ENCODE data around the gene ALG1.
"Not testable (repeated sequence)": the region's sequence is repeated elsewhere in the genome, so short reads cannot be mapped to it uniquely, and the experiment has no call there.

GRCh38 chr16:5103296-5104032 is 31.8 kb downstream of the ALG1 start:
- TF ChIP-seq, protein P1, sequence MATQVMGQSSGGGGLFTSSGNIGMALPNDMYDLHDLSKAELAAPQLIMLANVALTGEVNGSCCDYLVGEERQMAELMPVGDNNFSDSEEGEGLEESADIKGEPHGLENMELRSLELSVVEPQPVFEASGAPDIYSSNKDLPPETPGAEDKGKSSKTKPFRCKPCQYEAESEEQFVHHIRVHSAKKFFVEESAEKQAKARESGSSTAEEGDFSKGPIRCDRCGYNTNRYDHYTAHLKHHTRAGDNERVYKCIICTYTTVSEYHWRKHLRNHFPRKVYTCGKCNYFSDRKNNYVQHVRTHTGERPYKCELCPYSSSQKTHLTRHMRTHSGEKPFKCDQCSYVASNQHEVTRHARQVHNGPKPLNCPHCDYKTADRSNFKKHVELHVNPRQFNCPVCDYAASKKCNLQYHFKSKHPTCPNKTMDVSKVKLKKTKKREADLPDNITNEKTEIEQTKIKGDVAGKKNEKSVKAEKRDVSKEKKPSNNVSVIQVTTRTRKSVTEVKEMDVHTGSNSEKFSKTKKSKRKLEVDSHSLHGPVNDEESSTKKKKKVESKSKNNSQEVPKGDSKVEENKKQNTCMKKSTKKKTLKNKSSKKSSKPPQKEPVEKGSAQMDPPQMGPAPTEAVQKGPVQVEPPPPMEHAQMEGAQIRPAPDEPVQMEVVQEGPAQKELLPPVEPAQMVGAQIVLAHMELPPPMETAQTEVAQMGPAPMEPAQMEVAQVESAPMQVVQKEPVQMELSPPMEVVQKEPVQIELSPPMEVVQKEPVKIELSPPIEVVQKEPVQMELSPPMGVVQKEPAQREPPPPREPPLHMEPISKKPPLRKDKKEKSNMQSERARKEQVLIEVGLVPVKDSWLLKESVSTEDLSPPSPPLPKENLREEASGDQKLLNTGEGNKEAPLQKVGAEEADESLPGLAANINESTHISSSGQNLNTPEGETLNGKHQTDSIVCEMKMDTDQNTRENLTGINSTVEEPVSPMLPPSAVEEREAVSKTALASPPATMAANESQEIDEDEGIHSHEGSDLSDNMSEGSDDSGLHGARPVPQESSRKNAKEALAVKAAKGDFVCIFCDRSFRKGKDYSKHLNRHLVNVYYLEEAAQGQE (IDR thresholded peaks at IDR 0.05; ENCODE audit: unreplicated experiment), result not testable (repeated sequence)
- TF ChIP-seq, protein P2, sequence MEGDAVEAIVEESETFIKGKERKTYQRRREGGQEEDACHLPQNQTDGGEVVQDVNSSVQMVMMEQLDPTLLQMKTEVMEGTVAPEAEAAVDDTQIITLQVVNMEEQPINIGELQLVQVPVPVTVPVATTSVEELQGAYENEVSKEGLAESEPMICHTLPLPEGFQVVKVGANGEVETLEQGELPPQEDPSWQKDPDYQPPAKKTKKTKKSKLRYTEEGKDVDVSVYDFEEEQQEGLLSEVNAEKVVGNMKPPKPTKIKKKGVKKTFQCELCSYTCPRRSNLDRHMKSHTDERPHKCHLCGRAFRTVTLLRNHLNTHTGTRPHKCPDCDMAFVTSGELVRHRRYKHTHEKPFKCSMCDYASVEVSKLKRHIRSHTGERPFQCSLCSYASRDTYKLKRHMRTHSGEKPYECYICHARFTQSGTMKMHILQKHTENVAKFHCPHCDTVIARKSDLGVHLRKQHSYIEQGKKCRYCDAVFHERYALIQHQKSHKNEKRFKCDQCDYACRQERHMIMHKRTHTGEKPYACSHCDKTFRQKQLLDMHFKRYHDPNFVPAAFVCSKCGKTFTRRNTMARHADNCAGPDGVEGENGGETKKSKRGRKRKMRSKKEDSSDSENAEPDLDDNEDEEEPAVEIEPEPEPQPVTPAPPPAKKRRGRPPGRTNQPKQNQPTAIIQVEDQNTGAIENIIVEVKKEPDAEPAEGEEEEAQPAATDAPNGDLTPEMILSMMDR (conservative IDR thresholded peaks at IDR 0.05; ENCODE audit: low read depth in 2 of 2), result not testable (repeated sequence)
- not testable (repeated sequence) for TF ChIP-seq NANOG (IDR thresholded peaks at IDR 0.05; ENCODE audit: borderline replicate concordance); EZH2 (IDR thresholded peaks at IDR 0.05; ENCODE audit: low read depth, unreplicated experiment)

Data from GM23338 (cell line).